HG02870 (cell line): Measurements from ENCODE around the gene PDE1A.
"Not testable (repeated sequence)": the region's sequence is repeated elsewhere in the genome, so short reads cannot be mapped to it uniquely, and the experiment has no call there.

Source experiments
- ATAC-seq: cut with Tn5 transposase; IDR thresholded peaks from one replicate; pipeline ENCODE4 v1.9.1; 2021; ENCODE audit warnings: mild to moderate bottlenecking, moderate library complexity; ENCODE audit not compliant: unreplicated experiment

Gene PDE1A

GRCh38 chr2:182410120-182410519 lies 16.7 kb downstream of the PDE1A start:
- no peak for ATAC-seq

GRCh38 chr2:182406221-182406620 lies 20.6 kb downstream of the PDE1A start:
- no peak for ATAC-seq

GRCh38 chr2:182404975-182405561 lies 21.8 kb downstream of the PDE1A start:
- ATAC-seq: no peak

GRCh38 chr2:182404092-182404491 lies 22.7 kb downstream of the PDE1A start:
- ATAC-seq: no peak

GRCh38 chr2:182393270-182393760 lies 33.5 kb downstream of the PDE1A start:
- no peak for ATAC-seq

- no peak for ATAC-seq
These were observed 35.4 kb downstream of the PDE1A start for GRCh38 chr2:182391443-182391842.

- ATAC-seq: not testable (repeated sequence)
These were observed 40.5 kb downstream of the PDE1A start for GRCh38 chr2:182386267-182386880.

- no peak for ATAC-seq
These were observed 42.0 kb downstream of the PDE1A start for GRCh38 chr2:182384860-182385259.

- ATAC-seq: no peak
These were observed 45.6 kb downstream of the PDE1A start for GRCh38 chr2:182381225-182381624.

- ATAC-seq: no peak
These were observed 47.6 kb downstream of the PDE1A start for GRCh38 chr2:182379241-182379640.

- ATAC-seq: no peak
These were observed 48.1 kb downstream of the PDE1A start for GRCh38 chr2:182378759-182379158.

- no peak for ATAC-seq
These were observed 49.4 kb downstream of the PDE1A start for GRCh38 chr2:182377467-182377866.

- no peak for ATAC-seq
These were observed 51.0 kb downstream of the PDE1A start for GRCh38 chr2:182375862-182376261.

- no peak for ATAC-seq
These were observed 54.2 kb downstream of the PDE1A start for GRCh38 chr2:182372661-182373060.

- ATAC-seq: no peak
These were observed 57.8 kb downstream of the PDE1A start for GRCh38 chr2:182368996-182369395.

- no peak for ATAC-seq
These were observed 58.4 kb downstream of the PDE1A start for GRCh38 chr2:182368446-182368845.

- ATAC-seq: no peak
These were observed 59.4 kb downstream of the PDE1A start for GRCh38 chr2:182367401-182367800.

GRCh38 chr2:182366628-182367027 lies 60.2 kb downstream of the PDE1A start:
- ATAC-seq: no peak

GRCh38 chr2:182365855-182366254 lies 61.0 kb downstream of the PDE1A start:
- ATAC-seq: no peak

GRCh38 chr2:182361477-182361876 lies 65.4 kb downstream of the PDE1A start:
- ATAC-seq: no peak

- no peak for ATAC-seq
These were observed 66.1 kb downstream of the PDE1A start for GRCh38 chr2:182360663-182361260.

GRCh38 chr2:182359990-182360662 lies 66.7 kb downstream of the PDE1A start:
- no peak for ATAC-seq
